Right lobe of liver (tissue), 4 donors: ENCODE measurements around the gene MSTN.

Experiments
- POLR2A ChIP-seq: fragments of 450-650 bp; IDR thresholded peaks from one replicate; pipeline ENCODE4 v1.6.1; 2017; ENCODE audit warnings: antibody characterized with exemption, mild to moderate bottlenecking
- TF ChIP-seq, protein P1 (sequence below), 4 donors: fragments of 200-600 bp in 3 of 4; fragments of 450-650 bp in 1 of 4; IDR thresholded peaks; one replicate each; pipeline versions ENCODE4 v1.5.1 to v1.8.0; 2016 to 2022; ENCODE audit warnings: antibody characterized with exemption in 4 of 4, mild to moderate bottlenecking in 2 of 4
- donor health status: DM: no; HTN: no; CAD: no.
- donor health status: DM: no; HTN: no; CAD: no.
- donor health status: DM: no; HTN: yes; CAD: no.

DNA sequence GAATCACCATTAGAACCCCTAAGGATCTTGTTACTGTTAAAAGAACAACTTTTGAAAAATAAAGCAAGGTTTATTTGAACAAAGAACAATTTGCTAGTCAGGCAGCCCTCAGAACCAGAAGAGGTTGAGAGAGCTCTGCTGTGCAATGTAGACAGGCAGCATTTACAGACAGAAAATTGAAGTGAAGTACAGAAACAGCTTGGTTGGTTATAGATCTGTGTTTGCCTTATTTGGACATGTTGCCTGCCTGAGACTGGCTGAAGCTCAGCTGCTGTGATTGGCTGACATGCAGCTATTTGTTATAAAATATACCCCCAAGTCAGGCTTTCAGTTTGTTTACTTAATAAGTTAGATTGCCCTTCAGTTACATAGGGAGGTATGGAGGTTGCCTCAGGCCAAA is 12.5 kb downstream of the MSTN start:
- TF ChIP-seq, protein P1, sequence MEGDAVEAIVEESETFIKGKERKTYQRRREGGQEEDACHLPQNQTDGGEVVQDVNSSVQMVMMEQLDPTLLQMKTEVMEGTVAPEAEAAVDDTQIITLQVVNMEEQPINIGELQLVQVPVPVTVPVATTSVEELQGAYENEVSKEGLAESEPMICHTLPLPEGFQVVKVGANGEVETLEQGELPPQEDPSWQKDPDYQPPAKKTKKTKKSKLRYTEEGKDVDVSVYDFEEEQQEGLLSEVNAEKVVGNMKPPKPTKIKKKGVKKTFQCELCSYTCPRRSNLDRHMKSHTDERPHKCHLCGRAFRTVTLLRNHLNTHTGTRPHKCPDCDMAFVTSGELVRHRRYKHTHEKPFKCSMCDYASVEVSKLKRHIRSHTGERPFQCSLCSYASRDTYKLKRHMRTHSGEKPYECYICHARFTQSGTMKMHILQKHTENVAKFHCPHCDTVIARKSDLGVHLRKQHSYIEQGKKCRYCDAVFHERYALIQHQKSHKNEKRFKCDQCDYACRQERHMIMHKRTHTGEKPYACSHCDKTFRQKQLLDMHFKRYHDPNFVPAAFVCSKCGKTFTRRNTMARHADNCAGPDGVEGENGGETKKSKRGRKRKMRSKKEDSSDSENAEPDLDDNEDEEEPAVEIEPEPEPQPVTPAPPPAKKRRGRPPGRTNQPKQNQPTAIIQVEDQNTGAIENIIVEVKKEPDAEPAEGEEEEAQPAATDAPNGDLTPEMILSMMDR (IDR thresholded peaks at IDR 0.05), result no peak
- no peak for TF ChIP-seq POLR2A
